Posterior vena cava (tissue), 2 donors: ENCODE data around the gene POTEJ. TPM values are rescaled to one million over a fixed set of nuclear protein-coding genes. Genes with fewer than 3 reads are reported as not detected.

Source experiments
- total RNA-seq, 2 donors: library from RNA; stranded (reverse); fragmentation: NEBNext Ultra II Directional; extraction: Animal tissue kit (Norgen Biotek cat#: 25700); gene quantifications; one replicate each; pipeline ENCODE4 v1.2.1, GENCODE V29; 2021
- donor health status: DM: yes; HTN: yes; CAD: no.
- donor health status: DM: yes; HTN: yes; CAD: no.

The POTEJ gene
- total RNA-seq, 2 donors from 2014 or later: not detected

Other genes starting within 250 kb of the POTEJ start
- gene POTEI, start 102.1 kb upstream of the POTEJ start, total RNA-seq: not detected
- not detected for gene CFC1B, start 90.2 kb upstream of the POTEJ start, total RNA-seq
- gene CFC1, start 11.9 kb upstream of the POTEJ start, total RNA-seq: not detected
- not detected for gene GPR148, start 117.6 kb downstream of the POTEJ start, total RNA-seq
- gene AMER3, start 144.1 kb downstream of the POTEJ start, total RNA-seq: not detected
- gene ARHGEF4, start 225.5 kb downstream of the POTEJ start, total RNA-seq: 10 to 100 TPM in 1 of 2 donors, 1 to 10 TPM in 1; 8.8 to 14.7 TPM